OCI-M2 (cell line): ENCODE results near the gene ZNF808.
"Not testable (repeated sequence)": the region's sequence is repeated elsewhere in the genome, so short reads cannot be mapped to it uniquely, and the experiment has no call there.

ENCODE experiments used
- DNase-seq: peaks from one replicate; lab custom pipeline; 2025; ENCODE audit not compliant: unreplicated experiment; lab: John Stamatoyannopoulos, UW

Gene ZNF808

DNA sequence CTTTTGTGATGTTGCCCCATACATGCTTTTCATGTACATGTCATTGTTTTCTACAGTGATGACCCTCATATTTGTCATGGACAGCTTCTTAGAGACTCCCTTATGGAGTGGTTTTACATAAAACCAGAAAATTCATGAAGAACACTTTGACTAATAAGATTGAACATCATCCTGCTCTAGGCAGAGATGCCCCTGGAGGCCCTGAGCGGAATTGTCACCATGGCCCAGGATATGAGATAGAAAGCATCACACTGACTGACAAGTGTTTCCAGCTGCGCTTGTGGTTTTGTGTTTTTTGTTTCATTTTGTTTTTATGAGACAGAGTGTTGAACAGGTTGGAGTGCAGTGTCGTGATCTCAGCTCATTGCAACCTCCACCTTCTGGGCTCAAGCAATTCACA lies 64.8 kb downstream of the ZNF808 start:
- no peak for DNase-seq

DNA sequence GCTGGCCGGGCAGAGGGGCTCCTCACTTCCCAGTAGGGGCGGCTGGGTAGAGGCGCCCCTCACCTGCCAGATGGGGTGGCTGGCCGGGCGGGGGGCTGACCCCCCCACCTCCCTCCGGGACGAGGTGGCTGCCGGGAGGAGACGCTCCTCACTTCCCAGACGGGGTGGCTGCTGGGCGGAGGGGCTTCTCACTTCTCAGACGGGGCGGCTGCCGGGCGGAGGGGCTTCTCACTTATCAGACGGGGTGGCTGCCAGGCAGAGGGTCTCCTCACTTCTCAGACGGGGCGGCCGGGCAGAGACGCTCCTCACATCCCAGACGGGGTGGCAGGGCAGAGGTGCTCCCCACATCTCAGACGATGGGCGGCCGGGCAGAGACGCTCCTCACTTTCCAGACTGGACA lies 66.0 kb downstream of the ZNF808 start:
- DNase-seq = not testable (repeated sequence)

DNA sequence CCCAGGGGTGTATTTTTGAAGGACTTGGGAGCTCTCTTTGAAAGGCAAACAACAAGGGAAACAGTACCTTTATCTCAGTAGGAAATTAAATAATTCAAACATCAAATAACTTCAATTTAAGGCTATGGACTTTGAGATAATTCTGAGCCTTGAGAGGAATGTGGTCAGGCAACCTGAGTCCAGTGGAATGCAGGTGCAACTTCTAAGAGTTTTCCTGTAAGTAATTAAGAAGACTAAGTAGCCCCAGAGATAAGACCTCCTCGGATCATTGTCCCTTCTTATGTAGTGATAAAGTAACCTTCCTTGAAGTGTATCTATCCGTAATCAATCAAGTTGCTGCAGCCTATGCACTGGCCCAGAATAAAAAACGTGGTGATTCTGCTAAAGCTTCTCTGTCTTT lies 71.8 kb downstream of the ZNF808 start:
- no peak for DNase-seq

DNA sequence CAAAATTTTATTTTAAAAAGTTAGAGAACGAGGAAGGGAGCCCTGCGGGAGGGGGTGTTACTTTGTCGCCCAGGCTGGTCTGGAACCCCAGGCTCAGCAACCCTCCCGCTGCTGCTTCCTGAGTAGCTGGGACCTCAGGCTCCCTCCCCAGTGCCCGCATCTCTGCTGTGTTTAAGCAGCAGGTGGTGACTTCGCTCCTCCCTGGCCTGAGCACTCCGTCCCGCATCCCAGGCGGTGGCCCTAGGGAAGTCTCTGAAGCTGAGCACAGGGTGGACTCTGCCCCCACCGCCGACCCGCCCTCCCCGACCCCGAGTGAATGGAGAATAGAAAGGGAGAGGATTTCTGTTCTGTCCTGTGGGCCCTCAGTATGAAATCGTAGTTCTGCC lies 73.2 kb downstream of the ZNF808 start:
- no peak for DNase-seq

DNA sequence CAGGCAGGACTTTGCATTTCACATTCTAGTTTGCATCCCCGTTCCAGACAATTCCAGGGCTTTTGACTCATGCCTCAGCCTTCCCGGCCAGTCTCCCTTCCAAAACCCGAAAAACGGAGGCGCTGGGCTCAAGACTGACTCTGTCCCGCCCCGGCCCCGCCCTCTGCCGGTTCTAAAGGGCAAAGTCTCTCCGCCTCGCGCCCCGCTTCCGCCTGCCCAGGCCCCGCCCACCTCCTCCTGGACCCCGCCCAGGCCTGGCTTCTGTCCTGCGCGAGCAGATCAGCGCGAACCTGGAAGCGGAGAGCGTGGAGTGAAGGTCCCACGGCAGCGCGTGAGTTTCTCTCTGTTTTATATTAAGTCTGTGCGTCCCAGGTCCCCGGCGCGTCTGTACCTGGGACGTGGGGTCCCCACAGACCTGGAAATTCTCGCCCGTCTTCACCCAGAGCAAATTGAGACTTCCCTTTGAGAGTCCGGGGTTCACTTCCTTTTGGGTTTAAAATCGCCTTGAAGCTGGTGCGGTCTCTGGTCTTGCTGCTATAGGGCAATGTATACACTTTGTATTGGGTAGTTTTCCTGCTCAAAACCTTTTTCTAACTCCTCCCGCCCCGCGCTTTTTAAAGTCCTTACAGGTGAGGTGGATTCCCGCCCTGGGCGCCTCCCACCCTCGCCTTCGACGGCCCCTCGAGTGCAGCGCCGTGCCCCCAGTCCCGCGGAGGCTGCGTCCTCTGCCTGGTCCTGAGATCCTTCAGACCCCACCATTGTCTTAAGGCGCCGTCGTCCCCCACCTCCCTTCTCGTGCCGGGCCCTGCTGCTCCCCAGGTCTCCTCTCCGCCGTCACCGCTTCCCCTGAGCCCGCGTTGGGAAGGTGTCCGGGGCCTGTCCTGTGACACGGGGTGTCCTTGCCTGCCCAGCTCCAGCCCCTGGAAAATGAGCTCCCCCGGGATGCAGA lies 73.8 kb downstream of the ZNF808 start:
- DNase-seq = peak; percentile 51

DNA sequence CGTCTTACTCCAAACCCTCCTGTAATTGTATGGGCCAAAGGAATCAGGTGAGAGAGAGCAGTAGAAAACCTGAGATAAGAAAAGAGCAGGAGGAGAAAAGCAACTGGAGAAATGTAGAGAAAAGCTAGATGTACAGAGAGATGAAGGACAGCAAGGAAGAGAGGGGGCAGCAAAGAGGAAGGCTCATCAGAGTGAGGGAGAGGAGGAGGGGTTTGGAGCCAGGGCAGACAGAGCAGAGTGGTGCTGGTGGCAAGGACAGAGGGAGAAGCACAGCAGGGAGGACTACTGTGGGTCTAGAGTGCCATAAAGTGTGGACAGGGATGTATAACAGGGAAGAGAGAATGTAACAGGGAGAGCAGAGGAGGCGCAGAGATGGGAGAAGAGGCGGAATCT lies 74.5 kb downstream of the ZNF808 start:
- not testable (repeated sequence) for DNase-seq

DNA sequence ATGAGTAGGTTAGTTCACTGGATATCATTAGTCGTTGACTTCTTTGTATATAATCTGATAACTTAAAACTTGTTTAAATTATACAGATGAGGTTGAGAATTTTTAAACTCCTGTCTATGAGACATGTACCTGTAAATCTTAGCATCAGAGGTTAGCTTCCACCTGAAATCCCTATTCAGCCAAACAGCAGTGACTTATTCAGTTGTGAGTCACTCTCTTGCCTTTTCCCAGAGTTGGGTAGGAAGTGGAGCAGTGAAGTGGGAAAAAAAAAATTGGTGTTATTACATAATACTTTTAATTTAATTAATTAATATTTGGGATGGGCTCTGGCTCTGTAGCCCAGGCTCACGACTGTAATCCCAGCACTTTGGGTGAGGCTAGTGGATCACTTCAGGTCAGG lies 75.5 kb downstream of the ZNF808 start:
- DNase-seq = no peak

DNA sequence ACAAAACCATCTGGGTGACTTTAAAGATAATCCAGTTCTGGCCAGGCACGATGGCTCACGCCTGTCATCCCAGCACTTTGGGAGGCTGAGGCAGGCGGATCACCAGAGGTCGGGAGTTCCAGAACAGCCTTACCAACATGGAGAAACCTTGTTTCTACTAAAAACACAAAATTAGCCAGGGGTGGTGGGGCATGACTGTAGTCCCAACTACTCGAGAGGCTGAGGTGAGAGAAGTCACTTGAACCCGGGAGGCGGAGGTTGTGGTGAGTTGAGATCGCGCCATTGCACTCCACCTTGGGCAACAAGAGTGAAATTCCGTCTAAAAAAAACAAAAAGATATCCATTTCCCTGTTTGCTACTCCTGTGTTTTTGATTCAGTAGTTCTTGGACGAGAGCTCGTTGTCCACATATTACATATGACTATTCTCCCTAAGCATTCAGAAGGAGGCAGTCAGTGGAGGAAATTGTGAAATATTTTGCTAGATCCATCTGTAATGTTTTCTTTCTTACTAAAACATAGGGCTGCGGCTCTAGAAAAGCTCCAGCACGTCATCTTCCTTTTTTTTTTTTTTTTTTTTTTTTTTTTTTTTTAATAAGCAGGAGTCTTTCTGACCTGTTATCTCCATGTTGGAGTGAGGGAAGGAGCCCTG lies 76.2 kb downstream of the ZNF808 start:
- DNase-seq = no peak
